Aorta (tissue), 5 donors: ENCODE results near the gene ASB10. TPM values are rescaled to one million over a fixed set of nuclear protein-coding genes. Genes with fewer than 3 reads are reported as not detected.

ENCODE experiments used
- ATAC-seq: fragments of 200-7000 bp; cut with Tn5 transposase; one replicate; pipeline ENCODE4 v1.9.1; 2022; ENCODE audit warnings: moderate library complexity; ENCODE audit not compliant: low FRiP score
- DNase-seq, 2 donors: peaks; one replicate each; pipeline ENCODE4 v3.0.0-alpha.2; 2020
- H3K27ac ChIP-seq, 2 donors: one replicate each; pipeline ENCODE4 v1.5.1; 2013; ENCODE audit warnings: low read length in 2 of 2, mild to moderate bottlenecking in 2 of 2, moderate library complexity in 2 of 2, control low read depth in 1 of 2, inconsistent platforms in 1 of 2, low read depth in 1 of 2
- H3K27me3 ChIP-seq, 2 donors: one replicate each; pipeline ENCODE4 v1.6.1; 2013; ENCODE audit warnings: control low read depth in 1 of 2, low read length in 1 of 2, mild to moderate bottlenecking in 1 of 2, moderate library complexity in 1 of 2; ENCODE audit not compliant: insufficient read depth in 2 of 2, control insufficient read depth in 1 of 2
- H3K36me3 ChIP-seq, 2 donors: one replicate each; pipeline ENCODE4 v1.6.1; 2013; ENCODE audit warnings: control low read depth in 1 of 2, low read length in 1 of 2, mild to moderate bottlenecking in 1 of 2; ENCODE audit not compliant: insufficient read depth in 2 of 2, control insufficient read depth in 1 of 2
- H3K4me1 ChIP-seq, 2 donors: one replicate each; pipeline ENCODE4 v1.6.1; 2013; ENCODE audit warnings: low read length in 2 of 2, control low read depth in 1 of 2, mild to moderate bottlenecking in 1 of 2, moderate library complexity in 1 of 2; ENCODE audit not compliant: insufficient read depth in 2 of 2, control insufficient read depth in 1 of 2
- H3K4me3 ChIP-seq, 2 donors: one replicate each; pipeline ENCODE4 v1.5.1; 2013; ENCODE audit warnings: low read length in 2 of 2, control low read depth in 1 of 2, mild to moderate bottlenecking in 1 of 2
- H3K9me3 ChIP-seq: one replicate; pipeline ENCODE4 v1.6.1; 2013; ENCODE audit warnings: mild to moderate bottlenecking, low read length; ENCODE audit not compliant: control insufficient read depth
- WGBS, 2 donors: extraction: QIAGEN DNeasy Blood & Tissue Kit; methylation state at CpG; one replicate each; pipeline ENCODE4 v1.1.7; 2013; 5-methylcytosine and 5-hydroxymethylcytosine counted together
- intact Hi-C, 2 donors: fragments of 100-400 bp; cut with DNase I; formaldehyde crosslinking; loops; one replicate each; pipeline versions ENCODE4 v1.14.2 to v1.15.0; 2022
- polyA plus RNA-seq, 2 donors: library from polyadenylated mRNA; stranded (reverse); fragments of 200-250 nt; gene quantifications; one replicate each; pipeline ENCODE4 v1.2.3, GENCODE V29; 2013
- total RNA-seq, 2 donors: library from RNA; stranded (reverse); fragmentation: NEBNext Ultra II Directional; extraction: Animal tissue kit (Norgen Biotek cat#: 25700); gene quantifications; one replicate each; pipeline ENCODE4 v1.2.1, GENCODE V29; 2021
- donor health status: healthy with polysubstance abuse.
- donor health status: Bipolar disorder and iron deficiency.
- donor health status: DM: no; HTN: no; CAD: no.
- donor health status: DM: no; HTN: no; CAD: no.
- donor health status: DM: yes; HTN: yes; CAD: no.

The ASB10 gene
- total and polyA plus RNA-seq, 4 donors: not detected

- Histone ChIP-seq H3K36me3 (peaks cover 0 to 3% of the 10 kb centered on the region in 2 donors), H3K9me3 (no peaks in the 10 kb centered on the region)
Observed at GRCh38 chr7:151143261-151144015, 43.6 kb downstream of the ASB10 start.

DNA sequence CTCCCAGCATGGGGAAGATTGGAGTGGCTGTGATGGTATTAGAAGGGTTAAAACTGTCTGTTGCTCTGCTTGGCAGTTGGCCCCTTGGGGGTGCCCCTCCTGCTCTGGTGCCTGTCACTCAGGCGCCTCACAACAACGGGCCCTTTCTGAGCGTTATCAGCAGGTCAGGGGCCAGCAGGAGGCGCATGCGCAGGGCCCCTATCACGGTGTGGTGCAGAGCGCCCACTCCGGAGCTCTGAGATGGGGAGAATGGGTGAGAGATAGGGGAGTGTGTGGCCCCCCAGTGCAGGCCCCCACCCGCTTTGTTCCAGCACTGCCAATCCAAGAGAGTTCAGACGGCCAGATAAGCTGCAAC, 44.4 kb downstream of the ASB10 start:
- Histone ChIP-seq H3K4me3 (no peak overlapping the region), H3K27ac (no peak overlapping the region), H3K36me3 (peaks cover 0 to 3% of the 10 kb centered on the region in 2 donors), H3K27me3 (no peaks in the 10 kb centered on the region), H3K4me1 (no peaks in the 10 kb centered on the region), H3K9me3 (no peaks in the 10 kb centered on the region)
- intact Hi-C loops: no loop called here
- ATAC-seq: no peak
- peak in 1 of 2 donors; percentile 57 for DNase-seq
- WGBS, 2 donors: 74 to 78% methylated on average over 9 to 10 of the region's 10 CpGs

More at GRCh38 chr7:151143261-151144015, 43.6 kb downstream of the ASB10 start:
- H3K4me1 ChIP-seq: no peaks in the 10 kb centered on the region
- DNase-seq (peak in 1 of 2 donors; percentile 59), ATAC-seq (no peak)
- no peaks in the 10 kb centered on the region for H3K27me3 ChIP-seq
- H3K4me3 ChIP-seq: no peak overlapping the region
- WGBS, 2 donors: 86 to 87% methylated on average over 25 of the region's 25 CpGs
- no peak overlapping the region for H3K27ac ChIP-seq
- intact Hi-C loops: no loop called here

- H3K36me3 ChIP-seq: peaks cover 0 to 3% of the 10 kb centered on the region in 2 donors
- no peak overlapping the region for H3K27ac ChIP-seq
- intact Hi-C loops: no loop called here
- ATAC-seq (no peak), DNase-seq (peak in 1 of 2 donors; percentile 61)
- no peaks in the 10 kb centered on the region for H3K27me3 ChIP-seq
- 87 to 90% methylated on average over 31 of the region's 31 CpGs for WGBS, 2 donors
- H3K4me1 ChIP-seq: no peaks in the 10 kb centered on the region
- no peak overlapping the region for H3K4me3 ChIP-seq
- H3K9me3 ChIP-seq: no peaks in the 10 kb centered on the region
Observed at GRCh38 chr7:151141855-151142685, 45.0 kb downstream of the ASB10 start.

DNA sequence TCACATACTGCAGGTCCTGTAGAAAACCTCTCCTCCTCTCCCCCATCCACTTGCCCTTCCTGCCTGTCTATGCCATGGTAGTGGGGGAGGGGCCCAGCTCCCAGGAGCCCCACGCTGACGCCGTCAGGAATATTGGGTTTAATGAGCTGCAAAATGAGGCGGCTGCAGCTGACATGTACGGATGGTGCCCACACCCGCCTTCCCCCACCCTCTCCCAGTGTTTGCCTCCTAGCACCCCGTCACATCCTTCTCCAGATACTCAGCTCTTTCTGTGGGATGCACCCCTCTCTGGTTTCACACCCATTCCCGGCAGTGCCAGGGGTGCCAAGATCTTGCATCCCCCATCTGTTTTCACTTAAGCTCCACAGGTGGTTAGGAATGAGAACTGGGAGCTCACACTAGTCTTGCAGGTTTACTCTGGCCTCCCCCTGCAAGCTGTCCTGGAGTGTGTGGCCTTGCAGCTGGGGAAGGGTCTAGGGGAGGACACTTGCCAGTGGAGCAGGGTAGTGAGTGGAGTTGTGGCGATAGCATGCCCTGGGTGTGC, 45.7 kb downstream of the ASB10 start:
- Histone ChIP-seq H3K27ac (no peak overlapping the region), H3K4me3 (no peak overlapping the region), H3K9me3 (no peaks in the 10 kb centered on the region), H3K27me3 (no peaks in the 10 kb centered on the region), H3K36me3 (peaks cover 0 to 3% of the 10 kb centered on the region in 2 donors), H3K4me1 (no peaks in the 10 kb centered on the region)
- ATAC-seq (no peak), DNase-seq (peak in 1 of 2 donors; percentile 39)
- intact Hi-C loops: no loop called here
- WGBS, 2 donors: 86 to 90% methylated on average over 9 of the region's 9 CpGs

DNA sequence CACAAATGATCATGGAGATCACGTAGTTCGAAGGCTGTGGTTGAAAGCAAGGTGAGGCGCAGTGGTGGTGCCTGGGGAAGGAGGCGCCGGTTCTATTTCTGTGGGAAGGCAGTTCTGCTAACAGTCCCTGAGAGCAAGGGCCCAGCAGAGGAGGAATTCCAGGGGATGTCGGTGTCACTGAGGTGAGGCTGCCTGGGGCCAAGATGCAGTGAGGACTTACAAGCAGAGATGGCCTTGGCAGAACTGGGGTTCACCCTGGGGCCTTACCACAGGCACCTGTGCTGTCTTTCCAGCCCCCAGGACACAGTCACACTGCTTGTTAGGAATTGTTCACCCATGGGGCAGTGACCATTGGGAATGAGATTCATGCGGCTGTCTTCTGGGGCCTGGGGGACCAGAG, 46.2 kb downstream of the ASB10 start:
- Histone ChIP-seq H3K27ac (no peak overlapping the region), H3K4me1 (no peaks in the 10 kb centered on the region), H3K9me3 (no peaks in the 10 kb centered on the region), H3K36me3 (peaks cover 0 to 5% of the 10 kb centered on the region in 2 donors), H3K27me3 (no peaks in the 10 kb centered on the region), H3K4me3 (no peak overlapping the region)
- 95 to 97% methylated on average over 7 of the region's 7 CpGs for WGBS, 2 donors
- DNase-seq: peak in 1 of 2 donors; percentile 37
- intact Hi-C loops: no loop called here
- ATAC-seq: no peak

DNA sequence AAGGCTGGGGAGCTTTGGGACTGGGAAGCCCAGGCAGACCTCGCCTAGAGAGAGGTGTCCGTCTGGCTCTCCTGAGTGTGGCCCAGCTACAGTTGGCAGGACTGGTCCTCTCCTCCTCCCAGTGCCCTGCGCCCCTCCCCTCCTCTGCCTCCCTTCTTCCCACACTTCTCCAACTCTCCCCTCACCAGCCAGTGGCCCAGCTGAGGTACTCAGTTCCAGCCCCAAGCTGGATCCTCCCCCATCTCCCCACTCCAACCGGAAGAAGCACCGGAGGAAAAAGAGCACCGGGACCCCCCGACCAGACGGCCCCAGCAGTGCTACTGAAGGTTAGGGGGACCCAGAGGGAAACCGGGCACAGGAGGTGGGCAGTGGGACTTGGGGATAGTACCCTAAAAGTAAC, 47.3 kb downstream of the ASB10 start:
- DNase-seq (peak in 1 of 2 donors; percentile 60), ATAC-seq (no peak)
- Histone ChIP-seq H3K27ac (no peak overlapping the region), H3K36me3 (peaks cover 0 to 5% of the 10 kb centered on the region in 2 donors), H3K27me3 (no peaks in the 10 kb centered on the region), H3K4me3 (no peak overlapping the region), H3K4me1 (no peaks in the 10 kb centered on the region), H3K9me3 (no peaks in the 10 kb centered on the region)
- intact Hi-C loops: no loop called here
- 89 to 91% methylated on average over 9 of the region's 9 CpGs for WGBS, 2 donors

DNA sequence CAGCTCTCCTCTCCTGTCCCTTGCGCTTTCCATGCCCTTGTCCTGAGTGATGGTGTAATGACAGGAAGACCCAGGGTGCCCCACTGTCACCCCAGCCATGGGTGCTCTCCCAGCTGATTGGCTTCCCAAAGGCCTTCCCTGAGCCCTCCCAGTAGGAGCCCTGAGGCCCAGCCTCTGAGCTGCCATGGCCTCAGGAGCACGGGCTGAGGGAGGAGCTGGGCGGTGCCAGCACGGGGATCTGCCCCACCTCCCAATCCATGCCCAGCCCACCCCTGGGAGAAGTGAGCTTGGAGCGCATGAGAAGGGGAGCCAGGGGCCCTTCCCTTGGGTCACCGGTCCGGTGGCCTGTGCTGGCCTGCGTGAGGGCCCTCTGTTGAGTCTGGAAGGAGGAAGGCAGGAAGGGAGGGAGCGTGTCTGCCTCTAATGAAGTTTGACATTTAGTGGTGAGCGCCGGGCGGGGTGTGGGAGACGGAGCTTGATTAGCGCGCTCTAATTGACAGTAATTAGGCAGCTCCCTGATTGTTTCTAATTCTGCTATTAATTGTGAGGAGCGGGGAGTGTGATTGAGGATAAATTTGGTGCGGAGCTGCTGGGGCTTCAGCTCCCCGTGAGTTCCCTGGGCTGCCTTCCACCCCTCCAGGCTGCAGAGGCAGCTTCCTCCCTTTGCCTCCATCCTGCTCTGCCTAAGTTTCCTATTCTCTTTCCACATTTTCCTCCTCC, 47.8 kb downstream of the ASB10 start:
- Histone ChIP-seq H3K27ac (no peak overlapping the region), H3K4me3 (no peak overlapping the region), H3K4me1 (no peaks in the 10 kb centered on the region), H3K27me3 (no peaks in the 10 kb centered on the region), H3K9me3 (no peaks in the 10 kb centered on the region), H3K36me3 (peaks cover 0 to 9% of the 10 kb centered on the region in 2 donors)
- intact Hi-C loops: no loop called here
- 84 to 87% methylated on average over 18 of the region's 18 CpGs for WGBS, 2 donors
- DNase-seq: peak in 1 of 2 donors; percentile 67
- ATAC-seq: no peak

GRCh38 chr7:151138153-151138851, 48.7 kb downstream of the ASB10 start:
- Histone ChIP-seq H3K36me3 (peaks cover 0 to 6% of the 10 kb centered on the region in 2 donors), H3K4me1 (no peaks in the 10 kb centered on the region), H3K27me3 (no peaks in the 10 kb centered on the region), H3K27ac (no peak overlapping the region), H3K9me3 (no peaks in the 10 kb centered on the region), H3K4me3 (no peak overlapping the region)
- ATAC-seq: no peak
- intact Hi-C loops: no loop called here
- 83 to 85% methylated on average over 30 of the region's 30 CpGs for WGBS, 2 donors
- peak in 1 of 2 donors; percentile 72 for DNase-seq
